PC-9 (cell line): Measurements from ENCODE around the gene LAMB1. TPM values are rescaled to one million over a fixed set of nuclear protein-coding genes. Genes with fewer than 3 reads are reported as not detected.

ENCODE experiments used
- BruUV-seq: library from RNA; stranded (reverse); fragments of 400-500 nt; replicated peaks from 2 replicates; lab custom pipeline; 2021; lab: Mats Ljungman, UMichigan
- CTCF ChIA-PET: fragments of 300-600 bp; sonication (Branson Sonifier 250); formaldehyde crosslinking; loops from one replicate; lab custom pipeline; 2022; ENCODE audit warnings: antibody characterized with exemption; lab: Charles Lee
- POLR2A ChIA-PET: fragments of 300-600 bp; sonication (Branson Sonifier 250); formaldehyde crosslinking; loops from one replicate; lab custom pipeline; 2022; ENCODE audit warnings: antibody characterized with exemption; ENCODE audit not compliant: unreplicated experiment; lab: Charles Lee
- DNase-seq, 2 experiments: peaks; one replicate each; pipeline versions ENCODE4 v3.0.0 to v3.0.0-alpha.2; 2015 to 2022; ENCODE audit warnings: mixed read lengths in 1 of 2
- H2AFZ ChIP-seq: fragments of 200-600 bp; sonication (generic); 2 replicates; pipeline ENCODE4 v1.8.1; 2017; ENCODE audit warnings: antibody characterized with exemption
- H3F3A ChIP-seq: fragments of 200-600 bp; sonication (generic); 2 replicates; pipeline ENCODE4 v1.8.1; 2017; ENCODE audit warnings: antibody characterized with exemption, mild to moderate bottlenecking, low read depth; ENCODE audit not compliant: insufficient read depth
- H3K27ac ChIP-seq: fragments of 200-600 bp; sonication (generic); 2 replicates; pipeline ENCODE4 v1.6.1; 2016; ENCODE audit warnings: mixed run types
- H3K27me3 ChIP-seq: fragments of 200-600 bp; sonication (generic); 2 replicates; pipeline ENCODE4 v1.6.1; 2016; ENCODE audit warnings: low read depth, mixed run types; ENCODE audit not compliant: insufficient read depth
- H3K36me3 ChIP-seq: fragments of 200-600 bp; sonication (generic); 2 replicates; pipeline ENCODE4 v1.6.1; 2016; ENCODE audit warnings: low read depth, mixed run types
- H3K4me1 ChIP-seq: fragments of 200-600 bp; sonication (generic); replicated peaks from 2 replicates; pipeline ENCODE4 v1.6.1; 2016; ENCODE audit warnings: mixed run types; ENCODE audit not compliant: insufficient read depth
- H3K4me2 ChIP-seq: fragments of 200-600 bp; sonication (generic); 2 replicates; pipeline ENCODE4 v1.6.1; 2017; ENCODE audit warnings: mixed run types
- H3K4me3 ChIP-seq: fragments of 200-600 bp; sonication (generic); 2 replicates; pipeline ENCODE4 v1.6.1; 2016; ENCODE audit warnings: mixed run types
- H3K79me2 ChIP-seq: fragments of 200-600 bp; sonication (generic); 2 replicates; pipeline ENCODE4 v1.6.1; 2017; ENCODE audit warnings: low read depth, mixed run types
- H3K9me2 ChIP-seq: fragments of 200-600 bp; sonication (generic); 2 replicates; pipeline ENCODE4 v1.8.1; 2017; ENCODE audit warnings: mild to moderate bottlenecking; ENCODE audit not compliant: insufficient read depth
- H3K9me3 ChIP-seq: fragments of 200-600 bp; sonication (generic); 2 replicates; pipeline ENCODE4 v1.8.1; 2016; ENCODE audit warnings: low read depth; ENCODE audit not compliant: insufficient read depth
- H4K20me1 ChIP-seq: fragments of 200-600 bp; sonication (generic); 2 replicates; pipeline ENCODE4 v1.8.1; 2017; ENCODE audit not compliant: insufficient read depth
- EZH2 ChIP-seq: fragments of 200-600 bp; sonication (generic); IDR thresholded peaks from 2 replicates; pipeline ENCODE4 v1.8.0; 2017; ENCODE audit warnings: antibody characterized with exemption, low read depth
- intact Hi-C: fragments of 100-400 bp; cut with micrococcal nuclease; formaldehyde crosslinking; loops from one replicate; pipeline ENCODE4 v1.10.0; 2022; ENCODE audit not compliant: unreplicated experiment
- total RNA-seq: library from RNA; stranded (reverse); gene quantifications from 2 replicates; pipeline ENCODE4 v1.2.3, GENCODE V29; 2021
- TF ChIP-seq, protein P1 (sequence below): fragments of 200-600 bp; sonication (generic); conservative IDR thresholded peaks from 2 replicates; pipeline ENCODE4 v1.6.1; 2017; ENCODE audit warnings: mixed run types, antibody characterized with exemption, mild to moderate bottlenecking, moderate library complexity

LAMB1 gene
- total RNA-seq, 1 experiment from 2014 or later = 236 TPM

DNA sequence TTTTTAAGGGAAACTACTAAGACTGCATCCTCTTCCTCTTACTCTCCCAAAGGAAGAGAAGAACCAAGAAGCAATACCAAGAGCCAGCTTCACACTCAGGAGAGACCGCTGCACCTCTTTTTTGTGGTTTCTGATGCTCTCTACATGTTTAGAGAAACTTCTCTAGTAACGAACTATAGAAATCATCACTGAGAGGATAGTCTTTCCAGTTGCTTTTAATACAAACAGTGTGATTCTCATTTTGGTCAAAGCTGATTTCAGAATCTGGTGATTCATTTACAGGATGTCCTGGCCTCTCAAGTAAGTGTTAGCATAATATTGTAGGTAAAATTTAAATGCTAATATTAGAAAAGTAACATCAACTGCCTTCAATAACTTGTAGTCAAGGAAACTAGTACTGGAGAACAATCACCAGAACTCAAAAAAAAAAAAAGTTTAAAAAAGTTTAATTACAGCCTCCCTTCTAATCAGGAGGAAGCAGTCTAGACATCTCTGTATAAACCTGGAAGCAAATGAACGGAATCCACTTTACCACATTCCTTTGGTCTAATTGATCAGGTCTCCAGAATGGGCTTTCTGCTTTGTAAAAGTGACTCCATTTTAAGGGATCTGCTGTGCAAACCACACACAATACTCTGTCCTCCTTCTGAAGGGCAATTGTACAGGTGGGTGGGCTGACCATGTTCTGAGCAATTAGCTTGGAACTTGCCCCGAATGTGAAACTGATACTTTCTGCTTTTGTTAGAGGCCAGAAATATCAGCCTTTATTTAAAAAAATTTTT is 3.0 kb downstream of the LAMB1 start:
- CTCF ChIA-PET = interaction anchor here (1.3 kb wide), 1 partner anchor 146 kb away, joined by 3 read pairs; no protein-coding TSS in a partner anchor
- Histone ChIP-seq H2AFZ (no peak overlapping the region), H3K4me3 (no peak overlapping the region; the same call in 1 of the 2 replicates), H3K4me2 (peak overlapping the region; percentile 86), H3K36me3 (peaks cover 4% of the 10 kb centered on the region; the same call in 1 of the 2 replicates), H3K4me1 (peaks cover 71% of the 10 kb centered on the region), H3K27me3 (no peaks in the 10 kb centered on the region), H3K9me2 (no peaks in the 10 kb centered on the region), H3K79me2 (peaks cover 32% of the 10 kb centered on the region; the same call in 1 of the 2 replicates), H3K9me3 (no peaks in the 10 kb centered on the region), H3K27ac (peak overlapping the region; percentile 75; the same call in 1 of the 2 replicates), H4K20me1 (no peaks in the 10 kb centered on the region), H3F3A (peaks cover 64% of the 10 kb centered on the region)
- BruUV-seq = no TSS peak
- DNase-seq = no peak
- intact Hi-C loops = loop anchor here (5.0 kb wide), 2 partner anchors 107 to 1228 kb away; no protein-coding TSS in a partner anchor
- TF ChIP-seq, protein P1, sequence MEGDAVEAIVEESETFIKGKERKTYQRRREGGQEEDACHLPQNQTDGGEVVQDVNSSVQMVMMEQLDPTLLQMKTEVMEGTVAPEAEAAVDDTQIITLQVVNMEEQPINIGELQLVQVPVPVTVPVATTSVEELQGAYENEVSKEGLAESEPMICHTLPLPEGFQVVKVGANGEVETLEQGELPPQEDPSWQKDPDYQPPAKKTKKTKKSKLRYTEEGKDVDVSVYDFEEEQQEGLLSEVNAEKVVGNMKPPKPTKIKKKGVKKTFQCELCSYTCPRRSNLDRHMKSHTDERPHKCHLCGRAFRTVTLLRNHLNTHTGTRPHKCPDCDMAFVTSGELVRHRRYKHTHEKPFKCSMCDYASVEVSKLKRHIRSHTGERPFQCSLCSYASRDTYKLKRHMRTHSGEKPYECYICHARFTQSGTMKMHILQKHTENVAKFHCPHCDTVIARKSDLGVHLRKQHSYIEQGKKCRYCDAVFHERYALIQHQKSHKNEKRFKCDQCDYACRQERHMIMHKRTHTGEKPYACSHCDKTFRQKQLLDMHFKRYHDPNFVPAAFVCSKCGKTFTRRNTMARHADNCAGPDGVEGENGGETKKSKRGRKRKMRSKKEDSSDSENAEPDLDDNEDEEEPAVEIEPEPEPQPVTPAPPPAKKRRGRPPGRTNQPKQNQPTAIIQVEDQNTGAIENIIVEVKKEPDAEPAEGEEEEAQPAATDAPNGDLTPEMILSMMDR = no peak
- TF ChIP-seq EZH2 = no peak
- POLR2A ChIA-PET = interaction anchor here (0.8 kb wide), 2 partner anchors 75 to 80 kb away, joined by 4 to 6 read pairs; no protein-coding TSS in a partner anchor

DNA sequence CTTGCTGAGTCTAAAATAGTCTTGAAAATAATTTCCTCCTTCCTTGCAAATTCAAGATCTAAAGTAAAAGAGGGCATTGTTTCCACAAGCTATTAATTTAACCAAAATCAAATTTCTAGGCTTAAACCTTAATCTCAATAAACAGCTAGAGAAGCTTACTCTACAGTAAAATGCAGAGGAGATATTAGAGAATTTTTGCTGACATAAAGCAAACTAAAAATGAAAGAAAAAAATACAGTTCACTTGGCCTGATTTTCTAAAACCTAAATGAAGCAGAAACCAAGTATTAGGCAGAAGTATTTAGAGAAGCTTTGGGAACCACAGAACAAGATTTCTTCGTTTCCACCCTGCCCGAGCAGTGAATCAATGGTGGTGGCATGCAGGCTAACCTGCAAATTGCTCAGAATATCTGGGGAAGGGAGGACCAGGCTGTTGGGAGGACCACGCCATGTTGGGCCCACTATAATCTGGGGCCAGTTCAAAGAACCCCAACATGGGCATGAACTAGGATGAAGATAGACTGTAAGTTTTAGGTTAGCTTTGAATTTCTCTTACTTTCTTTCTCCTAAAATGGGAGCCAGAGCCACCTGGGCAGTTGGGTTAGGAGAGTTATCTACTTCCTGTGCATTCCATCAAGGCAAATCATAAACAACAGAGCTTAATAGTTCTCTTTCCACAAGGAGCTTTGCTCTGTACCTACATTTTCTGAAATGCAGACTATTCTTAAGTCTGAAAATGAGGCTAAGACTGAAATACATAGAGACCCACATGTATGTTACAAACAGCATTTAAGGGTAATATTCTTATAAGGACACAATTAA is 4.1 kb downstream of the LAMB1 start:
- H3K79me2 ChIP-seq = peaks cover 34% of the 10 kb centered on the region; the same call in 1 of the 2 replicates
- no peaks in the 10 kb centered on the region for H4K20me1 ChIP-seq
- no peaks in the 10 kb centered on the region for H3K9me3 ChIP-seq
- H3K4me1 ChIP-seq = peaks cover 82% of the 10 kb centered on the region
- POLR2A ChIA-PET = interaction anchor here (0.6 to 0.8 kb wide), 3 partner anchors 13 to 81 kb away, joined by 4 to 6 read pairs (median 4); no protein-coding TSS in a partner anchor
- DNase-seq = peak in 1 of 2 experiments; percentile 53
- TF ChIP-seq, protein P1 = no peak
- H3K27me3 ChIP-seq = no peaks in the 10 kb centered on the region
- no TSS peak for BruUV-seq
- CTCF ChIA-PET = interaction anchor here (1.3 kb wide), 1 partner anchor 147 kb away, joined by 3 read pairs; no protein-coding TSS in a partner anchor
- no peaks in the 10 kb centered on the region for H3K9me2 ChIP-seq
- peaks cover 12% of the 10 kb centered on the region; the same call in 1 of the 2 replicates for H3K36me3 ChIP-seq
- H3K4me2 ChIP-seq = peak overlapping the region; percentile 86
- peak overlapping the region; percentile 75 for H3K27ac ChIP-seq
- peak overlapping the region; percentile 1; the same call in 1 of the 2 replicates for H3K4me3 ChIP-seq
- peaks cover 69% of the 10 kb centered on the region for H3F3A ChIP-seq
- no peak overlapping the region for H2AFZ ChIP-seq
- intact Hi-C loops = loop anchor here (5.0 kb wide), 1 partner anchor 108 kb away; no protein-coding TSS in a partner anchor

DNA sequence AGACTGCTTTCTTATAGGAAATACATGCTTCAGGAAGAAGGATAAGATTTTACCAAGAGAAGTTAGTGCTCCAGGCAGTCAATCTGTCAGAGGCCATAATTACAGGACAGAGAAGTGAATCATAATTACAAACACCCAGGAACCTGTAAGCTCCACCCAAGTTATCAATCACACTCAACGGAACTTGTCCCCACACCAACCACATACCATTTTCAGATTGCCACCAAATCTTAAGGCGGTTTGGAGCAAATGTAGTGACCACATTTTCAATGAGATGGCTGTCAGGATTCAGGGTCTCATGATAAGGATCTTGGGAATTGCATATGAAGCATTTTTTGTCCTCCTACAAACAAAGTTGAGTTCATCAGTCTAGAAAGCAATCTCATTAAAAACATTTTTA is 4.8 kb downstream of the LAMB1 start:
- H3K4me2 ChIP-seq = peak overlapping the region; percentile 86
- peaks cover 35% of the 10 kb centered on the region; the same call in 1 of the 2 replicates for H3K79me2 ChIP-seq
- ChIA-PET CTCF (no interaction called here), POLR2A (interaction anchor here (0.6 to 0.7 kb wide), 3 partner anchors 143 to 399 kb away, joined by 3 to 4 read pairs (median 3); no protein-coding TSS in a partner anchor)
- H3F3A ChIP-seq = peaks cover 70% of the 10 kb centered on the region
- intact Hi-C loops = loop anchor here (5.0 kb wide), 1 partner anchor 109 kb away; no protein-coding TSS in a partner anchor
- no peak for TF ChIP-seq EZH2
- TF ChIP-seq, protein P1 = no peak
- H3K4me1 ChIP-seq = peaks cover 86% of the 10 kb centered on the region
- no peaks in the 10 kb centered on the region for H3K9me3 ChIP-seq
- no peaks in the 10 kb centered on the region for H3K9me2 ChIP-seq
- 0 out of 2 replicates have a peak overlapping the region, but pooled peaks have one; percentile 1 for H3K4me3 ChIP-seq
- peaks cover 18% of the 10 kb centered on the region; the same call in 1 of the 2 replicates for H3K36me3 ChIP-seq
- no peaks in the 10 kb centered on the region for H4K20me1 ChIP-seq
- H3K27ac ChIP-seq = peak overlapping the region; percentile 75
- no peaks in the 10 kb centered on the region for H3K27me3 ChIP-seq
- BruUV-seq = no TSS peak
- H2AFZ ChIP-seq = no peak overlapping the region
- DNase-seq = peak in 1 of 2 experiments; percentile 91
